Nephron (organoid): Measurements from ENCODE around the gene PAQR3.

Source experiments
- H3K27ac Mint-ChIP-seq, 3 experiments: 2 replicates each; pipeline ENCODE4 v1.8.0; 2020; ENCODE audit warnings: mixed read lengths in 3 of 3, mild to moderate bottlenecking in 2 of 3, moderate library complexity in 1 of 3
- H3K27me3 Mint-ChIP-seq: 2 replicates; pipeline ENCODE4 v1.8.0; 2021; ENCODE audit warnings: low read depth, mild to moderate bottlenecking, moderate library complexity, mixed read lengths
- H3K36me3 Mint-ChIP-seq: 2 replicates; pipeline ENCODE4 v1.8.0; 2020; ENCODE audit warnings: low read depth, mixed read lengths
- H3K4me1 Mint-ChIP-seq: 2 replicates; pipeline ENCODE4 v1.8.0; 2020; ENCODE audit warnings: mixed read lengths
- H3K4me3 Mint-ChIP-seq, 3 experiments: 2 replicates each; pipeline ENCODE4 v1.8.0; 2020; ENCODE audit warnings: mild to moderate bottlenecking in 3 of 3, mixed read lengths in 3 of 3, moderate library complexity in 2 of 3
- H3K9me3 Mint-ChIP-seq: 2 replicates; pipeline ENCODE4 v1.8.0; 2020; ENCODE audit warnings: mixed read lengths
- CTCF ChIP-seq, 3 experiments: fragments of 200-600 bp; sonication (generic); IDR thresholded peaks; one replicate each; pipeline ENCODE4 v1.5.0; 2021; ENCODE audit warnings: antibody characterized with exemption in 3 of 3; ENCODE audit not compliant: unreplicated experiment in 3 of 3

Gene PAQR3

GRCh38 chr4:78953231-78953630 is 14.0 kb upstream of the PAQR3 start:
- no peaks in the 10 kb centered on the region for H3K36me3 Mint-ChIP-seq
- TF ChIP-seq CTCF (IDR thresholded peaks at IDR 0.05; ENCODE audit: unreplicated experiment in 3 of 3): no peak
- H3K27me3 Mint-ChIP-seq: peaks cover 6% of the 10 kb centered on the region
- peaks cover under 1% of the 10 kb centered on the region for H3K9me3 Mint-ChIP-seq
- peaks cover 4% of the 10 kb centered on the region for H3K4me1 Mint-ChIP-seq
- H3K27ac Mint-ChIP-seq: no peak overlapping the region
- no peak overlapping the region for H3K4me3 Mint-ChIP-seq

- TF ChIP-seq CTCF (IDR thresholded peaks at IDR 0.05; ENCODE audit: unreplicated experiment in 3 of 3): peak; percentile 71 to 78 (median 73)
- no peak overlapping the region for H3K4me3 Mint-ChIP-seq
- H3K36me3 Mint-ChIP-seq: no peaks in the 10 kb centered on the region
- H3K4me1 Mint-ChIP-seq: peaks cover 4% of the 10 kb centered on the region
- H3K9me3 Mint-ChIP-seq: peaks cover 5% of the 10 kb centered on the region
- peaks cover 6% of the 10 kb centered on the region for H3K27me3 Mint-ChIP-seq
- H3K27ac Mint-ChIP-seq: no peak overlapping the region
Observed at GRCh38 chr4:78951862-78952472, 12.7 kb upstream of the PAQR3 start.

- Mint-ChIP-seq H3K9me3 (peaks cover 10% of the 10 kb centered on the region), H3K27me3 (peaks cover 6% of the 10 kb centered on the region), H3K4me3 (no peak overlapping the region), H3K27ac (no peak overlapping the region), H3K36me3 (no peaks in the 10 kb centered on the region), H3K4me1 (peaks cover 4% of the 10 kb centered on the region)
- TF ChIP-seq CTCF (IDR thresholded peaks at IDR 0.05; ENCODE audit: unreplicated experiment in 3 of 3): no peak
Observed at GRCh38 chr4:78949735-78950134, 10.5 kb upstream of the PAQR3 start.

- Mint-ChIP-seq H3K36me3 (no peaks in the 10 kb centered on the region), H3K4me1 (no peaks in the 10 kb centered on the region), H3K4me3 (no peak overlapping the region), H3K27ac (no peak overlapping the region), H3K27me3 (peaks cover 9% of the 10 kb centered on the region), H3K9me3 (peaks cover 10% of the 10 kb centered on the region)
- no peak for TF ChIP-seq CTCF (IDR thresholded peaks at IDR 0.05; ENCODE audit: unreplicated experiment in 3 of 3)
Observed at GRCh38 chr4:78945651-78946179, 6.5 kb upstream of the PAQR3 start.

- Mint-ChIP-seq H3K4me3 (no peak overlapping the region), H3K4me1 (peaks cover 6% of the 10 kb centered on the region), H3K36me3 (no peaks in the 10 kb centered on the region), H3K27ac (no peak overlapping the region), H3K27me3 (peaks cover 15% of the 10 kb centered on the region), H3K9me3 (peaks cover 10% of the 10 kb centered on the region)
- no peak for TF ChIP-seq CTCF (IDR thresholded peaks at IDR 0.05; ENCODE audit: unreplicated experiment in 3 of 3)
Observed at GRCh38 chr4:78944381-78944780, 5.1 kb upstream of the PAQR3 start.

GRCh38 chr4:78940752-78941151 is 1.5 kb upstream of the PAQR3 start:
- TF ChIP-seq CTCF (IDR thresholded peaks at IDR 0.05; ENCODE audit: unreplicated experiment in 3 of 3): no peak
- H3K4me1 Mint-ChIP-seq: peaks cover 14% of the 10 kb centered on the region
- H3K27me3 Mint-ChIP-seq: peaks cover 15% of the 10 kb centered on the region
- no peak overlapping the region for H3K27ac Mint-ChIP-seq
- no peak overlapping the region for H3K4me3 Mint-ChIP-seq
- H3K36me3 Mint-ChIP-seq: no peaks in the 10 kb centered on the region
- peaks cover 4% of the 10 kb centered on the region for H3K9me3 Mint-ChIP-seq
